HG02943 (cell line): ENCODE measurements around the gene SLC16A3.
"Not testable (repeated sequence)": the region's sequence is repeated elsewhere in the genome, so short reads cannot be mapped to it uniquely, and the experiment has no call there.

ENCODE experiments used
- ATAC-seq: cut with Tn5 transposase; IDR thresholded peaks from one replicate; pipeline ENCODE4 v1.9.1; 2021; ENCODE audit warnings: mild to moderate bottlenecking, low read depth, moderate library complexity; ENCODE audit not compliant: unreplicated experiment

Gene SLC16A3

DNA sequence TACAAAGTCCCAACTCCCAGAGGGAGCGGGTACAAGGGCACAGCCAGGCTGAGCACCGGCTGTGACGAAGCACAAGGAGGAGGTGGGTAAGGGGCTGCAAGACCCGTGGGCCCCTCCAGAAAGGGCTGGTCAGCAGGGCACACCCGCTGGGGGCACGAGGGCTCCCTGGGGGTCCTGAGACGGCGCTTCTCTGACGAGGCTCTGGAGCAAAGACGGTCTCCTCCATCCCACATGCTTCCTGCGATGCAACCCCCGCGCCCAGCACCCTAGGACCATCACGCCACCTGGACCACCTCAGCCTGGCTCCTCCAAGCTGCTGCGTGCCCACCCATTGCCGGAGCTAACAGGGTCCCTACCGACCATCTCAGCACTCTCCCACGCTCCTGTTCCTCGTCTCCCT, 24.9 kb upstream of the SLC16A3 start:
- no peak for ATAC-seq

DNA sequence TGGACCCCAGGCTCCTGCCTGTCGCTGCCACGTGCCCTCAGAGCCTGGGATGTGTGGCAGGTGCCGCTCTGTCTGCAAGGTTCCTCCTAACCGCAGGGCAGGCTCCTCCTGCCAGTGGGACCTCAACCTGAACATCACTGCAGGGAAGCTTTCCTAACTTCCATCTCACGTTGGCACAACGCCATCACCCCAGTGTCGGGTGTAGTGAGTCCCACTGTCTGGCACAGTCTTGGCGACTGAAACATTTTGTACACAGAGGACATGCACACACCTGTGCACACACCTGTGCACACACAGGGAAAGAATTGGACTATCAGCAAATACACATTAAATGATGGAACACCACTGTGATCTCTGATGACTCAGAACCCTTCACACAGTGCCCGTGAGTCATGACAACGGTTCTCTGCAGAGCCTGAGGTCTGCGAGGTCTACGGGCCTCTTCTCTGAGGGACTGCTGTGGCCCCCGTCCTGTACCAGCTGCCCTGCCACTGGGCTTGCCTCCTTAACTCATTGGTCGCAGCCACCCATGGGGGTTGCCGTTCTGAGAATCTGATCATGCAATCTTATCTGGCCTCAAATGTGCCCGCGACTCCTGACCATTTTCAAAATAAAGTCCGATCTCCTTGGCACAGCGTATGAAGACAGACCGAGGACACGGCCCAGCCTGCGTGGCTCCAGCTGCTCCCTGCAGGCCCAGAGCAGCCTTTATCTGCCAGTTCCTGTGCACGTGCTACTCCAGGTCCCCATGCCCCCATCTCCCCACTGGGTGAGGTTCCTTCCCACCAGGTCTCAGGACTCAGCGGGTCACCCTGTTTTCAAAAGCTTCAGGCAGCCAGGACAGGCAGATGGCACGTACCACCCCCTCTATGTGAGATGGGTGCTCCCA, 23.8 kb upstream of the SLC16A3 start:
- ATAC-seq: no peak

DNA sequence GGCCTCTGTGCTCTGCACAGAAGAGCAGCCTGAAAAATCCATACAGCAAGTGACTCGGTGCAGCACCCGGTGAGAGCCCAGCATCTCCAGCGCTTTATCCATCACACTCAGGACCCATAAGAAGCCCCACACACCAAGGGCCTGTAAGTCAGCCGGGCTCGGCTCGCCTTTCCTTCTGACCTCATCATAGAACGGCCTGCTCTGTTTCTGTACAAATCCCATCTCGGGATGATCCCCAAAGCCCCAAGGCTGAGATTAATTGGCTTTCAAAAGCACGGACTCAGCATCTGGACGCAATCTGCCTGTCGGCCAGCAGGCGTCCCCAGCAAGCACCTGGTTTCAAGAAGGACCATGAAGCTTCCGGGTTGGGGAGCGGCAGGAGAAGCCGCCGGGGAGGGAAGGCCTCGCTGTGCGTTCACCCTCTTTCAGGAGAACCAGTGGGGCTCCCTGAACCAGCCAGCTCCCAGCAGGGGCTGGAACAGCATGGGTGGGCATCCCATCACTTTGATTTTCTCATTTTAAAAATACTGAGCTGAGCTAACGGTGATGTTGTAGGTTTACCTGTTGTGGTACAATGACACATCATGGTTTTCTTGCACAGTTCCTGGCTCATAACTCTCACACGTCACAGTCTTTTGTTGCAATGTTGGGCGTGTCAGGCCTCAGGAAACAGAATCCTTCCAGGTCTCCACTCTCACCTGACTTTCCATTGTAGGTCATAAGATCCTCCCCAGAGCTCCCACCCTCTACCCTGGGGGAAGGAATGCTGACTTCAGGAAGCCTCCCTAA, 22.9 kb upstream of the SLC16A3 start:
- ATAC-seq: no peak

DNA sequence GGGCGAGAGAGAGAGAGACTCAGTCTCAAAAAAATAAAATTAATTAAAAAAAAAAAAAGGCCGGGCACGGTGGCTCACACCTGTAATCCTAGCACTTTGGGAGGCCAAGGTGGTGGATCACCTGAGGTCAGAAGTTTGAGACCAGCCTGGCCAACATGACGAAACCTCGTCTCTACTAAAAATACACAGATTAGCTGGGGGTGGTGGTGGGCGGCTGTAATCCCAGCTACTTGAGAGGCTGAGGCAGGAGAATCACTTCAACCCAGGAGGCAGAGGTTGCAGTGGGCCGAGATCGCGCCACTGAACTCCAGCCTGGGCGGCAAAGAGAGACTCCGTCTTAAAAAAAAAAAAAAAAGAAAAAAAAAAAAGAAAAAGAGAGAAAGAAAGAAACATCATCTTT, 18.2 kb upstream of the SLC16A3 start:
- not testable (repeated sequence) for ATAC-seq

DNA sequence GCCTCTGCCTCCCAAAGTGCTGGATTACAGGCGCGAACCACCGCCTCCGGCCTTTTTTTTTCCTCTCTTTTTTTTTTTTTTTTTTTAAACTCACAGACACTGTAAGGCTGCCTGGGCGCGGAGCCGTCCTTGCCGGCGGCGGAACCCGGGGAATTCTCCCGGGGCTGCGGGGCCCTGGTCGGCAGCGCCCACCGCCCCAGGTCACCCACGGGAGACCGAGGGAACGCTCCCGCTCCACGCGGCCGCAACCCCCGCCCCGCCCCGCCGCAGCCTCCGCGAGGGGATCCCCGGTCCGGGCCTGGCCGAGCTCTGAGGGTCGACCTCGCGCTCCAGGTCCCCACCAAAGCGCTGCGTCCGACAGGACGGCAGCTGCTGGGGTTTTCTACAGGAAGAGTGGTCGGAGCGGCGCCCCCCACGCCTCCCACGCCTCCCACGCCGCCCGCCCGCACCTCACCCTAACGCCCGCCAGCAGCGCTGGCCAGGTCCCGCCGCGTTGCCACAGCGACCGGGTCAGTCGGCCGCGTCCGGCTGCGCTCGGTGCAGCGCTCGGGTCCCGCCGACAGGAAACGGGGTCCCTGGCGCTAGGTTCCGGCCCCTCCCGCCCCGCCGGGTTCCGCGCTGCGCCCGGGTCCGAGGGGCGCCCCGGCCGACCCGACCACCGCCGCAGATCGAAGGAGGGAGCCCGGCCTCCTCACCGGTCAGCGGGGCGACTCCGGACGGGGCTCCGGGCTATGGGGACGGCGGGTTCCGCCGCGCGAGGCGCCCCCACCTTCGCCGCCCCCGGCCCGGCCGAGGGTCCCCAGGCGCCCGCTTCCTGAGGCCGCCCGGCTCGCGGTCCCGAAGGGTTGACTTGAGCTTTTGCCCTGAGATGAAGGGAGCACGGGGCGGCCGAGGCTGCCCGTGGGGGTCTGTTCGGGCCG, 16.3 kb upstream of the SLC16A3 start, which contains the start of gene CCDC57:
TSS of gene CCDC57 (minus strand) at position 512 of the 920 bp plus-strand sequence. CDS start 10,898 bp downstream, outside the sequence.
- ATAC-seq: no peak

DNA sequence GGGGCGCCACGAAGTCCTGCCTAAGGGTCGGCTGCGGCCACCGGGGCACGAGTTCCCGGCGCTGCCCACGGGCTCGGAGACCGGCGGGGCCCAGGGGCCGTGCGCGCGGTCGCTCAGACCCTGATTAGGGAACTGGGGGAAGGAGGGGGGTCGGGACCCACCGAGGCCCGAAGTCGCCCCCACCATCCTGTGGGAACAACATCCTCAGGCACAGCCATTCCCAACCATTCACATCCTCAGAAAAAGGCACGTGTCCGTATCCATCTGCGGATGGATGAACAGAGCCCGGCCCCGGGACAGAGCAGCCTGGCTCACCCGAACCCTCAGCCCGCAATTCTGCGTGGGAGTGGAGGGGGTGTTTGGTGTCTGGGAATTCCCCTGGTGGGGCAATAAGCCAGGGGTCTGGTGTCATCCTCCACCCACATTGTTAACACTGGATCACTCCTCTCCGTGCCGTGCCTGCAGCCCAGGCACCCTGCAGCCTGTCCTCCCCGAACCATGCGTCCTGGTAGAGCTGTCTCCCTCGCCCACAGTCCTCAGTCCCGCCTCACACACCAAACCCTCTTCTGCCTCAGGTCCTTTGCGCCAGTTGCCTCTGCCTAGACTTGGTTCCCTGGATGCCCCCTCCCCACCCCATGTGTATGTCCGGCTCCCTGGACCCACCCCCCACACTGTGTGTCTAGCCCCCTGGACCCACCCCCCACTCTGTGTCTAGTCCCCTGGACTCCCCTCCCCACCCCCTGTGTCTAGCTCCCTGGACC, 15.4 kb upstream of the SLC16A3 start:
- no peak for ATAC-seq

DNA sequence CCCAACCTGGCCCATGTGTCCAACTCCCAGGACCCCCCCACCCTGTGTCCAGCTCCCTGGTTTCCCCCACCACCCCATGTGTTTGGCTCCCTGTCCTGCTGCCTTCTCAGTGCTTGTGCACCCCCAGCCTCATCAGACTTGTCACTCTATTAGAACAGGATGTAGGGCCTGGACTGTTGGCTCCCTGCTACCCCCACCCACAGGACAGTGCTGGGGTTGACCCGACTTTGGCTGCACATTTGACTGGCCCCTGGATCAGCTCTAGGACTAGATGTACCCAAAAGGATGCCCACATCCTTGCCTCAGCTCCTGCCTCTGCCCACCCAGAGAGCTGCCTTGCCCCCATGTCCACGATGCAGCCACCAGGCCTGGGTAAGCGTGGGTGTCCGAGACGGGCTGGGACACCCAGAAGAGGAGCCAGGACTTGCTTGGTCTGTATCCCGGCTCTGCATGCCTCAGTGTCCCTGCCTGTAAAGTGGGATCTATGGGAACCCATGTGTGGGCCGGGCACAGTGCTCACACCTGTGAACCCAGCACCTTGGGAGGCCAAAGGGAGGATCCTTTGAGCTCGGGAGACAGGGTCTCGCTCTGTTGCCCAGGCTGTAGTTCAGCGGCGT, 14.7 kb upstream of the SLC16A3 start:
- no peak for ATAC-seq

DNA sequence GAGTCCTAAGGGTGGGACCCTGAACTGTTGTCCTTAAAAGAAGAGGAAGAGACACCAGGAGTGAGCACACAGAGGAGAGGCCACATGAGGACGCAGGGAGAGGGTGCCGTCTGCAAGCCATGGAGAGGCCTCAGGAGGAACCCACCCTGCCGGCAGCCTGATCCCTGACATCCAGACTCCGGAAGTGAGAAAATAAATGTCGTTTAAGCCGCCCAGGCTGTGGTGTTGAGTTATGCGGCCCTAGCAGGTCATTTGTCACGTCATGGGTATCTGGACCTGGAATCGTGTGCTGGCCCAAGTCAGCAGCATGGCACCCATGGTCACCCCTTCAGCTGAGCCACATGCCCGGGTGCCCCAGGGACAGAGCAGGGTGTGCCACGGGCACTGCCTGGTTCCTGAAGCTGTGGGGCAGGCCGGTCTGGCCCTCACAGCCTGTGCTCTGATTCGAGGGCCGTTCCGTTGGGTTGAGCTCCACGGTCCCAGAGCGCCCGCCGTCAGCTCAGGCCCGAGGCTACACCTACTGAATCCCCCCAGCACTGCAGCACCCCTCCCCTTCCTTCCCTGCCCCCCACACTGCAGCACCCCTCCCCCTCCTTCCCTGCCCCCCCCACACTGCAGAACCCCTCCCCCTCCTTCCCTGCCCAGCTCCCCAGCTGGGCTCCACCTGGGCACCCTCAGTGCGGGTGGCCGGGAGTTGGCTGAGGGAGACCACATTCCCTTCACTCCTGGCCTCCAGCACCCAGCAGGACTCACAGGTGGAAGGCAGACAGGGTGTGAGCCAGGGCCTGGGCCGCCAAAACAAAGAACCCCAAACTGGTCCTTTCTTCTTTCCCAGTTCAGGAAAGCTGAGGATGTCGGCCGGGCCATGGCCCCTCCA, 13.5 kb upstream of the SLC16A3 start:
- no peak for ATAC-seq

DNA sequence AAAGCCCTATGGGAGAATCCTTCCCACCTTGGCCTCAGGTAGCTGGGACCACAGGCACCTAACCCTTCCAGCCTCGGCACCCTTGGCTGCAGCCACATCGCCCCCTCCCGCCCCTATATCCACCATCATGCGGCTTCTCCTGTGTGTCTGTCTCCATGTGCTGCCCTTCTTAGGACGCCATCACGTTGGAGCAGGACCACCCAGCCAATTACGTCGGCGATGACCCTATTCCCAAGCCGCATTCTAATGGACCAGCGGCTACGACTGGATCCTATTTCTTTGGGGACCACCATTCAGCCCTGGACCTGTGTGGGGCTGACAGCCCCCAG, 12.9 kb upstream of the SLC16A3 start:
- no peak for ATAC-seq

DNA sequence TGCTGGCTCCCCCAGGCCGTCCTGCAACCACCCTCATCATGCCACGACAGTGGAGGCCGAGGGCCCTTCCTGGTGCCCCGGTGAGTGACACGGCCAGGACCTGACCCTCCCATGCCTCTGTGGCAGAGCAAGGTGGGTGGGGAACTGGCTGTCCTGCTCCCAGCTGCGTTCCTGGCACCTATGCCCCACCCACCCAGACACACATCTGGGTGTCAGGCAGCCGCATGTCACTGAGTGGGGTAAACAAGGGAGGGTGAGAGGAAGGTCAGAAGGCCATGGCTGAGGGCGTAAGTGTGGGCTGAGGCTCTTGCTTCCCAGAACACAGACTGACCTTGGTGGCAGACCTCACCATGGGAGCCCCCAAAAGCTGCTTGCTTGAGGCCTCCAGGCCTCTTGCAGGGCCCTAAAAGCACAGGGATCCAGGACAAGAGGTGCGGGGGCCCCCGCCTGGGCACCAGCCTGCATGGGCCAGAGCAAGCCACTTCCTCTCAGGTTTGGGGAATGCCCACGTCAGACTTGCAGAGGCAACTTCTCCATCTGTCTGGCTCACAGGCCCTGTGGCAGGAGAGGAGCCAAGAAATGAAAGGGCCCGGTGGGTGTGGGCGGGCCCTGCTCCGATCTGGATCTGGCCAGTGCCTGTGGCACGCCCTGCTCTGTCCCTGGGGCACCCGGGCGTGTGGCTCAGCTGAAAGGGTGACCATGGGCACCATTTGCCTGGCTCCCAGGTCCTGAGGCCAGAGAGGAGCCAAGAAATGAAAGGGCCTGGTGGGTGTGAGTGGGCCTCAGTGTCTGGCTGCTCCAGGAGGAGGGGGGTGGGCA, 12.3 kb upstream of the SLC16A3 start:
- ATAC-seq: no peak

DNA sequence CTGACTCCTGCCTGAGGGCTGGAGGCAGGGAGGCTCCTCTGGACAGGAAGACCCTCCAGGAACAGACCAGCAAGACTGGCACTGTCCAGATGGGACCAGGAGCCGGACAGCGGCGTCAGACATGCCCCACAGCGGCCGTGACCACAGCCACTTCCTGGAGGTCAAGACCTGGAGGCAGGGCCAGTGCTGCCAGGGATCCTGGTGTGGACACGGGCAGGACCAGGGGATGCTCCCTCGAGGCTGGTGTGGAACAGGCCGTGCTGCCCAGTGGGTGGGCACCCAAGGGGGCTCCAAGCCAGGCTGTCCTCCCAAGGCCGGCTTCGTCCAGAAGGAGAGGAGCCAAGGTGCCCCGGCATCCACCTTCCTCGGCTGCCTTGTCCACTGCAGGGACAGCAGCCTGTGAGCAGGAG, 11.7 kb upstream of the SLC16A3 start:
- no peak for ATAC-seq

DNA sequence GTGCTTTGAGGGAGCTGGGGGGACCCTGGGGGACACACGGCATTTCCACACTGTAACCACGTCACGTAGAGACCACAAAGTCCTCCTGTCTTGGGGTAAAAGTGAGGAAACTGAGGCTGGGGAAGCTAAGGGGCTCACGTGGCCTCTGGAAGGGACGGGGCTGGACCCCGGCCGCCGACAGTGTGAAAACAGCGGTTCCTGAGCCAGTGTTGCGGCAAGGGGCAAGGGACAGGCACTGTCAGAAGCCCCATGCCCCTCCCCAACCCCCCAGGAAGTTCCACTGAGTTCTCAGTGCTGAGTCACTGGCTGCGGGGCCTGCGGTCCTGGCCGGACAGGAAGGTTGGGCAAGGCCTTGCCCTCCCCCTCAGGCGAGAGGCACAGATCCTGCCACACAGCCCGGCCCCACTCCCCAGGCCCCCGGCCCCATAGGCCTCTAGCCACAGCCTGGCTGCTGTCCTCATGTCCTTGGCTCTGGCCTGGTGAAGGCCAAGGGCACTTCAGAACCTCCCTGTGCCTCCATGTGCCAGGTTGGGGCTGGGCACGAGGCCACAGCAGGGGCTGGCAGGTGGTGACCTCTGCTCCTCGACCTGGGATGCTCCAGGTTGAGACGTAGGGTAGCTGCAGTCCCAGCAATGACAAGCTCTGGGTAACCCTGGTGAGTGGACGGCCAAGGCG, 11.2 kb upstream of the SLC16A3 start:
- no peak for ATAC-seq

DNA sequence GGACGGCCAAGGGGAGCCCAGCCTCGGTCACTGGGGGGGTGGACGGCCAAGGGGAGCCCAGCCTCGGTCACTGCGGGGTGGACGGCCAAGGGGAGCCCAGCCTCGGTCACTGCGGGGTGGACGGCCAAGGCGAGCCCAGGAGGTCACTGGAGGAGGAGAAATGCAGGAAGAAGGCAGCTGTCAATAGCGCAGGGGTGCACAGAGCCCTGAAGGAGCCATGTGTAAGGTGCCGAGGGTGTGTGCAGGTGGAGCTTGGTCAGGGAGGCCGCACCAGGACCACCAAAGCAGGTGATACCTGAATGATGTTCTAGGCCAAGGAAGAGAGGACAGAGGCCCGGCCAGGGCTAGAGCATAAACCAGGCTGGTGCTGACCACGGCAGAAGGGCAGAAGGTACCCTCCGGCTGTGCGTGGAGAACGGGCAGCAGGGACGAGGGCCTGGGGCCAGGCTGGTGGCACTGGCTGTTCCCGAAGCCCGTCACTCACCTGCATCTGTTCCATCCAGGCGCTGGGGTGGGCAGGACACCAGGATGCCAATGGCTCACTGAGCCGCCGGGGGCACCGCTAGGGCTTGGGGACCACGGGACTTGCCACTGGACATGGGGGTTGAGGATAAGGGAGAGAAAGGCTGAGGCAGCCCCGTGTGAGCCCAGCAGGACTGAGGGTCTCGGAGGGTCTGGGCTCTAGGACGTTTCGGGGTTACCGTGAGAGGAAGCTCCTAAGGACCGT, 10.3 kb upstream of the SLC16A3 start:
- ATAC-seq: no peak

DNA sequence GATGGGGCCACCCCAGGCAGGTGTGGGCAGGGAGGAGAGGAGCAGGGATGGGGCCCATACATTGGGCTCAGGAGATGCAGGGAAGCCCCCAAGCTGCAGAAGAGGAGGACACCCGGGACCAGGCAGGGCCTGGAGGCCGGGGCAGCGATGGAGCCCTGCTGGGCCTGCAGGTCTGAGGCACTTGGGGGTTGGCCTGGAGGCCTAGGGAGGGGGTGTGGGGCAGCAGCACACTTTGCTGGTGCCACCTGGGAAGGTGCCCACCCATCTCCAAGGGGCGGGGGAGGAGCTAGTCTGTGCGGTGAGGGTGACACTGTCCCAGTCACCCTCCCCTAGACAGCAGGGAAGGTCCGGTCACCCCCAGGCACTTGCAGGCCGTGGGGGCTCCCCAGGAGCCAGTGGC, 9.8 kb upstream of the SLC16A3 start:
- ATAC-seq: no peak

DNA sequence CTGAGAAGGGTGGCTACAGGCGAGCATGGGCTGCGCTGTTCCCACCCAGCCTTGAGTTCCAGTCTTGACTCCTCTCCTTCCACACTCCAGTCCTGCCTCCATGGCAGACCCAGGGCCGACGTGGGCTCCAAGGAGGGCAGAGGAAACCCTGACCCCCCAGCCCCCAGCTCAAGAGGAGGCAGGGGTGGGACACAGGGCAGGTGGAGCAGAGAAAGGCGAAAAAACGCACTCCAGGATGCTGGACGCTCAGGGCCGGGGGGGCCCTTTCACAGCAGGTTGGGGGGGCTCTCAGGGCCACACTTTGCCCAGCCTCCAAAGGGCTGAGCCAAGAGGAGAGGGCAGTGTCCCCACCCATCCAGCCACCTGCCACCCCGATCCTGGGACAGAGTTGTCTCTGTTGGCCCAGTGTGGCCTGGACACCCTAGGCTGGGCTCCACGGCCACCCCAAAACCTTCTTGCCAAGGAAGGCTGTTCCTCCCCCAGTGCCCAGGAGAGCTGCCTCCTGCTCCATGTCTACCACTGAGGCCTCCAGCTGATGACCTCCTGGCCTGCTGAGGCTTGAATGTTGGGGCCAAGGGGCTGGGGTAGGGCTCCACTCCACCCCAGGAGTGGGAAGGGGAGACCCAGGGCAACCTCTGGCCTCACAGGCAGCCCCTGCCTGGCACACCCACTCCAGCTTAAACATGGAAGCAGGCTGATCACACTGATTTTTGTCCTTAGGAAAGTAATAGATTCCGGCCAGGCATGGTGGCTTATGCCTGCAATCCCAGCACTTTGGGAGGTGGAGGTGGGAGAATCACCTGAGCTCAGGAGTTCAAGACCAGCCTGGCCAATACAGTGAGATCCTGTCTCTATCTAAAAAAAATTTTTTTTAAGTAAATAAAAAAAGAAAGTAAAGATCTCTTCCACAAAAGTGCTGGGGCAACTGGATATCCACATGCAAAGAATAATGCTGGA, 8.8 kb upstream of the SLC16A3 start:
- no peak for ATAC-seq
